ENCODE measurements around the gene LRIG1. TPM values are rescaled to one million over a fixed set of nuclear protein-coding genes. Genes with fewer than 3 reads are reported as not detected.
A peak's percentile ranks its signal among the peaks of the same experiment; 100 is the strongest.
"Not testable (repeated sequence)": the region's sequence is repeated elsewhere in the genome, so short reads cannot be mapped to it uniquely, and the experiment has no call there.

LRIG1 gene
- total RNA-seq, 6 experiments from 2014 or later: 15.8 to 23.2 (median 17.8) TPM

- intact Hi-C loops (cut with DNase I): no loop called here
- Histone ChIP-seq H3K9me3 (no peaks in the 10 kb centered on the region), H3K4me3 (no peak overlapping the region), H3K36me3 (no peaks in the 10 kb centered on the region), H3K27ac (peak overlapping the region in 1 of 3 donors; percentile 65), H3K27me3 (no peaks in the 10 kb centered on the region), H3K4me1 (peaks cover 0 to 35% (median 8%) of the 10 kb centered on the region in 4 donors)
- ATAC-seq (peak; percentile 19 to 82 (median 58)), DNase-seq (peak in 2 of 3 donors; percentile 82 to 88)
- TF ChIP-seq CTCF (IDR thresholded peaks at IDR 0.05) (no peak), POLR2A (IDR thresholded peaks at IDR 0.05) (no peak)
- 19% methylated on average over 5 of the region's 5 CpGs for WGBS (ENCODE audit: insufficient coverage, low coverage, low lambda C conversion rate, missing lambda C conversion rate)
Measured at GRCh38 chr3:66425032-66425431, 75.8 kb downstream of the LRIG1 start.

- DNase-seq (no peak), ATAC-seq (no peak)
- no peaks in the 10 kb centered on the region for H3K36me3 ChIP-seq
- H3K9me3 ChIP-seq: no peaks in the 10 kb centered on the region
- no peaks in the 10 kb centered on the region for H3K27me3 ChIP-seq
- intact Hi-C loops (cut with DNase I): no loop called here
- 48% methylated on average over 2 of the region's 3 CpGs for WGBS (ENCODE audit: insufficient coverage, low coverage, low lambda C conversion rate, missing lambda C conversion rate)
- H3K4me1 ChIP-seq: peaks cover 0 to 28% (median 5%) of the 10 kb centered on the region in 4 donors
- TF ChIP-seq POLR2A (IDR thresholded peaks at IDR 0.05): no peak
- no peak overlapping the region for H3K27ac ChIP-seq
- no peak overlapping the region for H3K4me3 ChIP-seq
Measured at GRCh38 chr3:66423791-66424190, 77.0 kb downstream of the LRIG1 start.

- WGBS (ENCODE audit: insufficient coverage, low coverage, low lambda C conversion rate, missing lambda C conversion rate): 92% methylated on average over 2 of the region's 3 CpGs
- H3K27me3 ChIP-seq; intact Hi-C loops (cut with DNase I); H3K36me3 ChIP-seq; H3K9me3 ChIP-seq; DNase-seq; H3K4me3 ChIP-seq; ATAC-seq: not testable (repeated sequence)
- peaks cover 0 to 17% (median 0%) of the 10 kb centered on the region in 4 donors for H3K4me1 ChIP-seq
- peak overlapping the region in 1 of 3 donors; percentile 57 for H3K27ac ChIP-seq
Measured at GRCh38 chr3:66421893-66422292, 78.9 kb downstream of the LRIG1 start.

GRCh38 chr3:66421144-66421543 is 79.7 kb downstream of the LRIG1 start:
- peak in 3 of 4 donors; percentile 31 to 48 (median 43) for ATAC-seq
- intact Hi-C loops (cut with DNase I); H3K9me3 ChIP-seq; H3K27me3 ChIP-seq; H3K4me3 ChIP-seq; DNase-seq; H3K36me3 ChIP-seq: not testable (repeated sequence)
- 80% methylated on average over 3 of the region's 3 CpGs for WGBS (ENCODE audit: insufficient coverage, low coverage, low lambda C conversion rate, missing lambda C conversion rate)
- Histone ChIP-seq H3K4me1 (peaks cover 0 to 17% (median 0%) of the 10 kb centered on the region in 4 donors), H3K27ac (peak overlapping the region in 2 of 3 donors; percentile 31 to 57)

- no peak overlapping the region for H3K4me3 ChIP-seq
- H3K4me1 ChIP-seq: peaks cover 0 to 4% (median 0%) of the 10 kb centered on the region in 4 donors
- no peaks in the 10 kb centered on the region for H3K27me3 ChIP-seq
- WGBS (ENCODE audit: insufficient coverage, low coverage, low lambda C conversion rate, missing lambda C conversion rate): 99% methylated on average over 10 of the region's 14 CpGs
- no peak for ATAC-seq
- no peak for DNase-seq
- no peaks in the 10 kb centered on the region for H3K9me3 ChIP-seq
- H3K36me3 ChIP-seq: peaks cover 0 to 14% (median 6%) of the 10 kb centered on the region in 4 donors
- no peak overlapping the region for H3K27ac ChIP-seq
- intact Hi-C loops (cut with DNase I): no loop called here
- no peak for TF ChIP-seq POLR2A (IDR thresholded peaks at IDR 0.05)
- no peak for TF ChIP-seq CTCF (IDR thresholded peaks at IDR 0.05)
Measured at GRCh38 chr3:66419036-66419435, 81.8 kb downstream of the LRIG1 start.

- no peaks in the 10 kb centered on the region for H3K27me3 ChIP-seq
- 77% methylated on average over 11 of the region's 12 CpGs for WGBS (ENCODE audit: insufficient coverage, low coverage, low lambda C conversion rate, missing lambda C conversion rate)
- peaks cover 0 to 17% (median 6%) of the 10 kb centered on the region in 4 donors for H3K36me3 ChIP-seq
- ATAC-seq: peak; percentile 10 to 53 (median 30)
- H3K4me3 ChIP-seq: no peak overlapping the region
- H3K27ac ChIP-seq: no peak overlapping the region
- intact Hi-C loops (cut with DNase I): no loop called here
- peaks cover 0 to 4% (median 0%) of the 10 kb centered on the region in 4 donors for H3K4me1 ChIP-seq
- no peak for DNase-seq
- no peaks in the 10 kb centered on the region for H3K9me3 ChIP-seq
- TF ChIP-seq CTCF (IDR thresholded peaks at IDR 0.05) (no peak), POLR2A (IDR thresholded peaks at IDR 0.05) (no peak)
Measured at GRCh38 chr3:66418475-66418931, 82.3 kb downstream of the LRIG1 start.
